Ovary (tissue), 9 donors: ENCODE measurements around the gene CYP4F22. TPM values are rescaled to one million over a fixed set of nuclear protein-coding genes. Genes with fewer than 3 reads are reported as not detected.
"Not testable (repeated sequence)": the region's sequence is repeated elsewhere in the genome, so short reads cannot be mapped to it uniquely, and the experiment has no call there.

Source experiments
- DNase-seq, 5 donors: peaks; one replicate each; pipeline ENCODE4 v3.0.0-alpha.2; 2019 to 2020
- H3K27ac ChIP-seq, 2 donors: fragments of 200-600 bp; one replicate each; pipeline versions ENCODE4 v1.5.1 to v1.8.0; 2019 to 2022
- H3K27me3 ChIP-seq: fragments of 200-600 bp; one replicate; pipeline ENCODE4 v1.8.0; 2022
- H3K36me3 ChIP-seq: fragments of 200-600 bp; sonication (generic); one replicate; pipeline ENCODE4 v1.5.1; 2019
- H3K4me1 ChIP-seq: one replicate; pipeline ENCODE4 v1.8.1; 2013; ENCODE audit warnings: mild to moderate bottlenecking, moderate library complexity; ENCODE audit not compliant: insufficient read depth
- H3K4me3 ChIP-seq: fragments of 200-600 bp; sonication (generic); one replicate; pipeline ENCODE4 v1.5.1; 2017
- H3K9me3 ChIP-seq, 2 donors: fragments of 200-600 bp in 1 of 2; sonication (generic) in 1 of 2; one replicate each; pipeline versions ENCODE4 v1.5.1 to v1.8.1; 2013 to 2019; ENCODE audit warnings: mild to moderate bottlenecking in 1 of 2, moderate library complexity in 1 of 2
- CTCF ChIP-seq, 3 donors: fragments of 450-650 bp in 2 of 3; fragments of 200-600 bp in 1 of 3; IDR thresholded peaks; one replicate each; pipeline versions ENCODE4 v1.5.1 to v1.8.0; 2016 to 2022; ENCODE audit warnings: antibody characterized with exemption in 3 of 3, mild to moderate bottlenecking in 1 of 3
- EP300 ChIP-seq: sonication (generic); formaldehyde crosslinking; IDR thresholded peaks from one replicate; pipeline ENCODE4 v1.6.1; 2017; ENCODE audit warnings: antibody characterized with exemption
- POLR2A ChIP-seq: fragments of 450-650 bp; IDR thresholded peaks from one replicate; pipeline ENCODE4 v1.6.1; 2017; ENCODE audit warnings: antibody characterized with exemption, mild to moderate bottlenecking, moderate library complexity
- WGBS, 3 donors: extraction: QIAGEN DNeasy Blood & Tissue Kit in 1 of 3; methylation state at CpG; one replicate each; pipeline versions ENCODE4 v1.1.5 to v1.1.7; 2013 to 2017; 5-methylcytosine and 5-hydroxymethylcytosine counted together
- intact Hi-C, 4 donors: fragments of 100-400 bp; cut with DNase I; formaldehyde crosslinking; loops; one replicate each; pipeline versions ENCODE4 v1.11.0 to v1.15.1; 2022 to 2023
- polyA plus RNA-seq, 2 donors: library from polyadenylated mRNA; stranded (reverse); fragments of 200-250 nt in 1 of 2; fragments of 350-450 nt in 1 of 2; fragmentation: Illumina TruSeq in 1 of 2; extraction: RNeasy Lipid Tissue Mini Kit (QIAGEN cat#74804) in 1 of 2; gene quantifications; one replicate each; pipeline ENCODE4 v1.2.3, GENCODE V29; 2013 to 2014
- total RNA-seq, 7 donors: library from RNA; depleted of rRNA in 2 of 7; stranded (reverse); fragments of >200 nt in 2 of 7; fragmentation: NEBNext Ultra II Directional in 3 of 7; extraction: Animal tissue kit (Norgen Biotek cat#: 25700) in 3 of 7; gene quantifications; one replicate each; pipeline versions ENCODE4 v1.1.0 to v1.2.4, GENCODE V29; 2016 to 2023
- donor health status: DM: no; HTN: no; CAD: no; lungs with moderate emphysema.
- donor health status: DM: no; HTN: no; CAD: no.
- donor health status: Bipolar disorder and iron deficiency.
- donor health status: DM: yes; HTN: yes; CAD: no.
- donor health status: DM: no; HTN: no; CAD: no.
- donor health status: DM: yes; HTN: yes; CAD: no.

The CYP4F22 gene
- total and polyA plus RNA-seq, 9 donors: 0.08 to 0.13 (median 0.13) TPM; not detected in 6

GRCh38 chr19:15591796-15592195 is 83.5 kb downstream of the CYP4F22 start:
- H3K4me1 ChIP-seq: no peaks in the 10 kb centered on the region
- no peaks in the 10 kb centered on the region for H3K36me3 ChIP-seq
- intact Hi-C loops: no loop called here
- H3K4me3 ChIP-seq: no peak overlapping the region
- no peak for TF ChIP-seq EP300
- TF ChIP-seq POLR2A: no peak
- no peak for TF ChIP-seq CTCF (IDR thresholded peaks at IDR 0.05)
- peaks cover 0 to 3% of the 10 kb centered on the region in 2 donors for H3K9me3 ChIP-seq
- DNase-seq: no peak
- no peak overlapping the region for H3K27ac ChIP-seq
- 60 to 68% (median 63%) methylated on average over 4 of the region's 4 CpGs for WGBS, 3 donors
- H3K27me3 ChIP-seq: no peaks in the 10 kb centered on the region

DNA sequence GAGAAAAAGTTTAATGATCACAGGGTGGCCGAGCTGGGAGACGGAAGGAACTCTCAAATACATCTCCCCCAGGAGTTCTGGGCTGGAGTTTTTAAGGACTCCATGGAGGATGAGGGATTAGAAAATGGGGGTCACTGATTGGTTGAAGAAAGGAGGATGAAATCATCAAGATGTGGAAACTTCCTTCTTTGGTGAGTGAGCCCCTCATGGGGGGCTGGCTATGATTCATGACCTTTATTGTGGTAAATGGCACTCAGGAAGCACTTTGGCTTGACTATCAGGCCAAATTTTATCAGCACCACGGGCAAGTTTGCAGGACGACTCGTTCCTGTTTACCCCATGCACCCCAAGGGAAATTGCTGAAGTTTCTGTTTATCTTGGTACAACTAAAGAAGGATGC is 84.2 kb downstream of the CYP4F22 start:
- intact Hi-C loops: not testable (repeated sequence)

GRCh38 chr19:15593766-15594165 is 85.4 kb downstream of the CYP4F22 start:
- H3K4me1 ChIP-seq, H3K9me3 ChIP-seq, H3K27me3 ChIP-seq, DNase-seq, H3K27ac ChIP-seq, H3K36me3 ChIP-seq, H3K4me3 ChIP-seq, intact Hi-C loops: not testable (repeated sequence)
- 55 to 69% (median 68%) methylated on average over 4 of the region's 4 CpGs for WGBS, 3 donors

More for the DNA sequence above, 84.2 kb downstream of the CYP4F22 start:
- DNase-seq, H3K27ac ChIP-seq, H3K4me1 ChIP-seq, H3K27me3 ChIP-seq, H3K36me3 ChIP-seq, H3K9me3 ChIP-seq, H3K4me3 ChIP-seq: not testable (repeated sequence)
- WGBS, 3 donors: 30 to 31% (median 31%) methylated on average over 5 of the region's 5 CpGs

GRCh38 chr19:15595069-15595468 is 86.7 kb downstream of the CYP4F22 start:
- TF ChIP-seq POLR2A (no peak), CTCF (IDR thresholded peaks at IDR 0.05) (no peak), EP300 (no peak)
- intact Hi-C loops: no loop called here
- 44 to 51% (median 47%) methylated on average over 6 of the region's 6 CpGs for WGBS, 3 donors

More at GRCh38 chr19:15595069-15595468, 86.7 kb downstream of the CYP4F22 start:
- Histone ChIP-seq H3K4me3 (no peak overlapping the region), H3K36me3 (no peaks in the 10 kb centered on the region), H3K9me3 (peaks cover 0 to 3% of the 10 kb centered on the region in 2 donors), H3K4me1 (no peaks in the 10 kb centered on the region), H3K27me3 (no peaks in the 10 kb centered on the region), H3K27ac (no peak overlapping the region)
- DNase-seq: no peak

Other genes with a start within 250 kb of the CYP4F22 start
- gene BRD4, start 176.0 kb upstream of the CYP4F22 start, total RNA-seq: 100 to 1,000 TPM in 4 of 7 donors, 10 to 100 TPM in 3; 19.6 to 127 (median 100) TPM
- 10 to 100 TPM; 30.1 to 31.0 TPM for gene BRD4, start 176.0 kb upstream of the CYP4F22 start, polyA plus RNA-seq
- gene AKAP8, start 128.7 kb upstream of the CYP4F22 start, total RNA-seq: 10 to 100 TPM; 19.1 to 53.3 (median 46.4) TPM
- gene AKAP8, start 128.7 kb upstream of the CYP4F22 start, polyA plus RNA-seq: 10 to 100 TPM; 13.6 to 21.6 TPM
- 100 to 1,000 TPM in 3 of 7 donors, 10 to 100 TPM in 4; 85.9 to 121 (median 93.2) TPM for gene AKAP8L, start 89.5 kb upstream of the CYP4F22 start, total RNA-seq
- 10 to 100 TPM; 70.3 to 78.5 TPM for gene AKAP8L, start 89.5 kb upstream of the CYP4F22 start, polyA plus RNA-seq
- gene WIZ, start 58.6 kb upstream of the CYP4F22 start, total RNA-seq: 10 to 100 TPM; 21.0 to 46.5 (median 41.7) TPM
- gene WIZ, start 58.6 kb upstream of the CYP4F22 start, polyA plus RNA-seq: 10 to 100 TPM in 1 of 2 donors, 1 to 10 TPM in 1; 4.8 to 24.7 TPM
- 1 to 10 TPM in 5 of 7 donors, under 1 TPM in 2; 0.61 to 2.6 (median 1.4) TPM for gene RASAL3, start 44.0 kb upstream of the CYP4F22 start, total RNA-seq
- gene RASAL3, start 44.0 kb upstream of the CYP4F22 start, polyA plus RNA-seq: 1 to 10 TPM in 1 of 2 donors, under 1 TPM in 1; 0.63 to 1.5 TPM
- gene PGLYRP2, start 29.0 kb upstream of the CYP4F22 start, total RNA-seq: under 1 TPM in 1 of 7 donors, not detected in 6; 0.28 TPM
- gene PGLYRP2, start 29.0 kb upstream of the CYP4F22 start, polyA plus RNA-seq: not detected
- gene CYP4F8, start 106.7 kb downstream of the CYP4F22 start, total RNA-seq: 1 to 10 TPM in 1 of 7 donors, not detected in 6; 1.1 TPM
- not detected for gene CYP4F8, start 106.7 kb downstream of the CYP4F22 start, polyA plus RNA-seq
- gene CYP4F3, start 132.4 kb downstream of the CYP4F22 start, total RNA-seq: 1 to 10 TPM in 1 of 7 donors, under 1 TPM in 5, not detected in 1; 0.15 to 1.8 (median 0.38) TPM
- under 1 TPM in 1 of 2 donors, not detected in 1; 0.13 TPM for gene CYP4F3, start 132.4 kb downstream of the CYP4F22 start, polyA plus RNA-seq
- 10 to 100 TPM in 3 of 7 donors, 1 to 10 TPM in 4; 2.7 to 14.1 (median 9.4) TPM for gene CYP4F12, start 164.6 kb downstream of the CYP4F22 start, total RNA-seq
- 1 to 10 TPM; 4.0 to 8.9 TPM for gene CYP4F12, start 164.6 kb downstream of the CYP4F22 start, polyA plus RNA-seq
- not detected for gene OR10H2, start 219.5 kb downstream of the CYP4F22 start, total RNA-seq
- not detected for gene OR10H2, start 219.5 kb downstream of the CYP4F22 start, polyA plus RNA-seq
- not detected for gene OR10H3, start 229.5 kb downstream of the CYP4F22 start, total RNA-seq
- not detected for gene OR10H3, start 229.5 kb downstream of the CYP4F22 start, polyA plus RNA-seq